ENCODE results near the gene RSPH10B.
"Not testable (repeated sequence)": the region's sequence is repeated elsewhere in the genome, so short reads cannot be mapped to it uniquely, and the experiment has no call there.

GRCh38 chr7:5888021-5888420 is 82.5 kb downstream of the RSPH10B start:
- TF ChIP-seq CTCF, POLR2A (IDR thresholded peaks at IDR 0.05): not testable (repeated sequence)
